Subcutaneous adipose tissue (tissue), 4 donors: ENCODE results near the gene TBC1D12. TPM values are rescaled to one million over a fixed set of nuclear protein-coding genes. Genes with fewer than 3 reads are reported as not detected.

Source experiments
- CTCF ChIP-seq: fragments of 450-650 bp; IDR thresholded peaks from one replicate; pipeline ENCODE4 v1.5.1; 2016; ENCODE audit warnings: low read depth, mild to moderate bottlenecking, control low read depth, antibody characterized with exemption, moderate library complexity
- total RNA-seq, 4 donors: library from RNA; depleted of rRNA; stranded (reverse); fragments of >200 nt; gene quantifications; one replicate each; pipeline ENCODE4 v1.1.0, GENCODE V29; 2016

Gene TBC1D12
- 10 to 100 TPM; 19.0 to 24.2 (median 20.5) TPM for total RNA-seq

DNA sequence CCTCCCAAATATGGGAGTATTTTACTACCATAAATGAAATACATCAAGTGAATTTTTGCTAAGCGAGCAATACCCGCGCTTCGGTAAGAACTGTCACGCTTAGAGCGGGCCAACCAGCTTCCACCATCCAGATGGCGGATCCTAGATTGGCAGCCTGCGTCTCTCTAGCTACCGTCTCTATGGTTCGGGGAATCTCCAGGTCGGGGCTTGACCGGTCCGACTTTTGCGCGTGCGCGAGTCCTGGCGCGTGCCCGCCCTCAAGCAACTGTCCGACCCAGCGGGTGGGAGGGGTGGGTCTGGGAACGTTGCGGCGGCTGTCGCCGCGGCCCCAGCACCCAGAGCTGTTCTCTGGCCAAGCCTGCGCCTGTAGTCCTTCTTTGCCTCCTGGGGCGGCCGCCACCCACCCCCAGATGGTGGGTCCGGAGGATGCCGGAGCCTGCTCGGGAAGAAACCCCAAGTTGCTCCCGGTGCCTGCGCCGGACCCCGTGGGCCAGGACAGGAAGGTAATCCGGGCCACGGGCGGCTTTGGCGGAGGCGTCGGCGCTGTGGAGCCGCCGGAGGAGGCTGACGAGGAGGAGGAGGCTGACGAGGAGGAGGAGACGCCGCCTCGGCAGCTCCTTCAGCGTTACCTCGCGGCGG lies at the start of gene TBC1D12:
TSS of gene TBC1D12 (plus strand) at position 338 of the 639 bp plus-strand sequence. CDS start at position 411, 73 bp downstream.
- no peak for TF ChIP-seq CTCF

- no peak for TF ChIP-seq CTCF
These were observed 49.0 kb upstream of the TBC1D12 start for GRCh38 chr10:94353336-94353735.

- TF ChIP-seq CTCF = no peak
These were observed 46.5 kb upstream of the TBC1D12 start for GRCh38 chr10:94355841-94356240.

- no peak for TF ChIP-seq CTCF
These were observed 45.1 kb upstream of the TBC1D12 start for GRCh38 chr10:94357193-94357592.

DNA sequence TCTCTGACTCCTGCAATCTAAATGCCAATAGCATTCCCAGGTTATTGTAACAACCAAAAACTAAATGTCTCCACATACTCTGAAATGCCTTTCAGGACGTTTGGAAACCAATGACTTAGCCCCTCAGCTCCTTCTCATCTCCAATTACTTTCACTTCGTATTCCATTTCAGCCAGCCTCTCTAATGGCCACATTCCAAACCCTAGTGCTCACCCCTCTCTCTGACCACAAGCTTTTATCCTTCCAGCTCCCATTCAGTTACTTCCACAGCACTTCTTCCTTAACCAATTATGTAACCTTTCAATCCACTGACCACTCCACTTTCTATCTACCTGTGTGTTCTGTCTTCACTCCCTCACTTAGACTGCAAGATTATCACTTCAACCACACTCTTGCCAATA lies 43.9 kb upstream of the TBC1D12 start:
- TF ChIP-seq CTCF = no peak

GRCh38 chr10:94361171-94361794 lies 41.1 kb upstream of the TBC1D12 start:
- TF ChIP-seq CTCF = no peak

DNA sequence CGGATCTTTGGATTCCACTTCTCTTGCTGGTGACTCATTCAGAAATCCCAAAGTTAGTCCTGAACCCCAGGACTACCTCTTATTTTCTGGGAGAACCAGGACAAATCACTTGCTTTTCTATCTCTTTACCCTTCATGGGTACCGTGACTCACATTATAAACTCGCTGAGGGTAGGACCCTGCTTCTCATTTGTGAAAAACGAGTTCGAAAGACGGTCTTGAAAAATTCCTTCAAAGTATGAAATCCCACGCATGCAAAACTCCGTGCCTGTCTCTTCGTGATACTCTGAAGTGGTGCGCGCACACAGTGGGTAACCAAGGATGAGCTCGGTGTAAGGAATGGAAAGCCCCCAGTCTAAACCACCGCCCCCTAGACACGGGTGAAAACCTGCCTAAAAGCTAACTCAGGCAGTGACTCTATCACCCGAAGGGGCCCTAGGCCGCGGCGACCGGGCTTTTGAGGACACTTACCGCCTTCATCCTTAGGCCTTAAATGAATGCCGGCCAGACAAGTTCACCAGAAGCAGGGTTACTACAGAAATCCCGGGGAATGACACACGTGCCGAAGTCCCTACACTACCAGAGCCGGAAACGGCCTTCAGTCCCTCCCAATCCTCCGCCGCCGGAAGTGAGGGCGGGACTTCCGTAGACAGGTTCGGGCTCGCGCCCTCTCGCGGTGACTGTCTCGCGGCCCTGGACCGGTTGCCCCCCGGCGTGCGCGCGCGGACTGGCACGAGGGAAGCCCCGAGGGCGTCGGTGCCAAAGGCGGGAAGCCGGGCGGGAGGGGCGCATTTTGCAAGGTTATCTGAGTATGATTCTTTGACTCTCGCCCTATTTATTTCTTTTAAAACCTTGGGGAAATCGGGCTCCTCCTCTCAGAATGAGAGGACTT lies 39.7 kb upstream of the TBC1D12 start, which contains the start of gene NOC3L:
TSS of gene NOC3L (minus strand) at position 580 of the 891 bp plus-strand sequence. CDS start at position 479, 101 bp downstream.
- no peak for TF ChIP-seq CTCF
